Fibroblast of lung (primary cell): Measurements from ENCODE around the gene DYSF.

ENCODE experiments used
- EZH2 ChIP-seq: IDR thresholded peaks from 2 replicates; pipeline ENCODE4 v1.5.1; 2012; ENCODE audit warnings: low read length, control low read depth, mild to moderate bottlenecking; ENCODE audit errors: missing control alignments
- TF ChIP-seq, protein P1 (sequence below), 2 donors: IDR thresholded peaks in 1 of 2; conservative IDR thresholded peaks in 1 of 2; 1 replicate in 1 of 2; 2 replicates in 1 of 2; pipeline ENCODE4 v1.5.1; 2011 to 2012; ENCODE audit warnings: low read length in 2 of 2, control low read depth in 1 of 2, inconsistent platforms in 1 of 2, low read depth in 1 of 2, mild to moderate bottlenecking in 1 of 2

DNA sequence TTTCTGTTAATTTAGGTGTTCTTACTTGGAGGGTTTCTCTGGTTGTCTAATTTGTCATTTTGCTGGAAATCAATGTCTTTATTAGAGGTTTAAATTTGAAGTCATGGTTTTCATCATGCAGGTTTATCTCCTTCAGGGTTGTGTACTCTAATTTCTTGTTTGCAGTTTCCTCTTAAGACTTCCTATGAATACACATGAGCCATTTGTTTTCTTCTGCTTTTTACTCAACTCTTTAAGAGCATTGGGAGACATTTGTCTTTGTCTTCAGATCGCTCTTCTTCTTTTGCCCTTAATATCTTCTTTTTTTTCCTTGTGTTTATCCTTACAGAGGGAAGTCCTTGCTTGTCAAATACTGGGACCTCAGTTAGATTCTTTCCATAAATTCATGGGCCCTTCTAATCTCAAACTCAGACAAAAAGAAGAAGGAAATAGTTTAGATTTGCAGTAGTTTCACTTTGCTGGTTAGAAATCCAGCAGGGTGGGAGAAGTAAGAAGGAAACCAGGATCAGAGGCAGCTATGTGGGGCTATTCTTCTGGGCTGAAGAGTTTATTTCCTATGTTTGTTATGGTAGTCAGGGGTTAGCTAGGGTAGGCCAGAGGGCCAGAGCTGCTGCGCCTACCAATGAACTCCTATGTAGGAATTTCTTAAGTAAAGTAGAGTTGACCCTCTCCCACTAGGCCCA, 176.6 kb downstream of the DYSF start:
- TF ChIP-seq, protein P1, sequence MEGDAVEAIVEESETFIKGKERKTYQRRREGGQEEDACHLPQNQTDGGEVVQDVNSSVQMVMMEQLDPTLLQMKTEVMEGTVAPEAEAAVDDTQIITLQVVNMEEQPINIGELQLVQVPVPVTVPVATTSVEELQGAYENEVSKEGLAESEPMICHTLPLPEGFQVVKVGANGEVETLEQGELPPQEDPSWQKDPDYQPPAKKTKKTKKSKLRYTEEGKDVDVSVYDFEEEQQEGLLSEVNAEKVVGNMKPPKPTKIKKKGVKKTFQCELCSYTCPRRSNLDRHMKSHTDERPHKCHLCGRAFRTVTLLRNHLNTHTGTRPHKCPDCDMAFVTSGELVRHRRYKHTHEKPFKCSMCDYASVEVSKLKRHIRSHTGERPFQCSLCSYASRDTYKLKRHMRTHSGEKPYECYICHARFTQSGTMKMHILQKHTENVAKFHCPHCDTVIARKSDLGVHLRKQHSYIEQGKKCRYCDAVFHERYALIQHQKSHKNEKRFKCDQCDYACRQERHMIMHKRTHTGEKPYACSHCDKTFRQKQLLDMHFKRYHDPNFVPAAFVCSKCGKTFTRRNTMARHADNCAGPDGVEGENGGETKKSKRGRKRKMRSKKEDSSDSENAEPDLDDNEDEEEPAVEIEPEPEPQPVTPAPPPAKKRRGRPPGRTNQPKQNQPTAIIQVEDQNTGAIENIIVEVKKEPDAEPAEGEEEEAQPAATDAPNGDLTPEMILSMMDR (conservative IDR thresholded peaks at IDR 0.05 in 1 of 2, IDR thresholded peaks at IDR 0.05 in 1 of 2; ENCODE audit: low read depth in 1 of 2, low read length in 2 of 2), result no peak
- TF ChIP-seq EZH2, result no peak
